Omental fat pad (tissue), 4 donors: ENCODE data around the gene RAP2B. TPM values are rescaled to one million over a fixed set of nuclear protein-coding genes. Genes with fewer than 3 reads are reported as not detected.
A peak's percentile ranks its signal among the peaks of the same experiment; 100 is the strongest.
"Not testable (repeated sequence)": the region's sequence is repeated elsewhere in the genome, so short reads cannot be mapped to it uniquely, and the experiment has no call there.

ENCODE experiments used
- ATAC-seq: fragments of 150-250 bp; one replicate; pipeline ENCODE4 v1.9.1; 2016; ENCODE audit warnings: mild to moderate bottlenecking, moderate library complexity; ENCODE audit not compliant: low FRiP score
- DNase-seq: peaks from one replicate; pipeline ENCODE4 v3.0.0-alpha.2; 2019; ENCODE audit warnings: low spot score
- CTCF ChIP-seq, 3 donors: fragments of 450-650 bp; IDR thresholded peaks; one replicate each; pipeline ENCODE4 v1.5.1; 2016 to 2017; ENCODE audit warnings: antibody characterized with exemption in 3 of 3, mild to moderate bottlenecking in 3 of 3, moderate library complexity in 2 of 3
- total RNA-seq, 4 donors: library from RNA; depleted of rRNA; stranded (reverse); fragments of >200 nt; gene quantifications; one replicate each; pipeline ENCODE4 v1.1.0, GENCODE V29; 2016

RAP2B gene
- 10 to 100 TPM; 14.7 to 28.1 (median 20.8) TPM for total RNA-seq

DNA sequence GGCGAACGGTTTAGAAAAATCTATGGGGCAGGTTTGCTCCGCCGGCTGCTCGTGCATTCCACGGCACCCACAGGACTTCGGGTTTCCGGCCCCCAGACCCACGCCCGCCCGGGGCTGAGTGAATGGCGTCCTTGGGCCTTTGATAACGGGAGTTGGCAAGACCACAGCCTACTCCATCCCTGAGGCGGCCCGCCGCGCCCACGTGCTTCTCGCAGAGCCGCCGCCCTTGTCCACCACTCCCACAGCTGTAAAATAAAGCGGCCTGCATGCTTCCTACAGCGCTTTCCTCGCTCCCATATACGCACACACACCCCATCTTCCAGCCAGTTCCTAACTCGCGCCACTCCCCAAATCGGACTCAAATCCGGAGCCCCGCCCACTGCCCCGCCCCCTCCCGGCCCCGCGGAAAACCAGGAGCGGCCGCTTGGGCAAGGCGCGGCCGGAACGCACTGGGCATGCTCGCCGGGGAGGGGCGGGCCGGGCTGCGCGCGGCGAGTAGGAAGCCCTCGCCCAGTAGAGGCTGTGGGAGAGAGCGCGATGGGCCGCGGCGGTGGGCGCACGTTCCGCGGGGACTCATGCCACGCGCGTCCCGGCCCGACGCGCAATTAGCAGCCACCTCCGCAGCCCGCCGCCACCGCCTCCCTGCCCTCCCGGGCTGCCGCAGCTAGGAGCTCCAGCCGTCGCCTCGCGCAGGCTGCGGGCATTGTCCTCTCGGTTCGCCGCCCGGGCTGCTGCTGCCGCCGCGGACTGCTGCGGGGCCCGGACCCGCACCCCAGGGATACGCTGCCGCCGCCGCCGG is at the start of gene RAP2B:
RAP2B (plus strand) TSS at position 513 of the 799 bp plus-strand sequence. CDS start 468 bp downstream, outside the sequence.
- TF ChIP-seq CTCF (IDR thresholded peaks at IDR 0.05) = no peak
- peak; percentile 97 for DNase-seq
- ATAC-seq = peak; percentile 86

DNA sequence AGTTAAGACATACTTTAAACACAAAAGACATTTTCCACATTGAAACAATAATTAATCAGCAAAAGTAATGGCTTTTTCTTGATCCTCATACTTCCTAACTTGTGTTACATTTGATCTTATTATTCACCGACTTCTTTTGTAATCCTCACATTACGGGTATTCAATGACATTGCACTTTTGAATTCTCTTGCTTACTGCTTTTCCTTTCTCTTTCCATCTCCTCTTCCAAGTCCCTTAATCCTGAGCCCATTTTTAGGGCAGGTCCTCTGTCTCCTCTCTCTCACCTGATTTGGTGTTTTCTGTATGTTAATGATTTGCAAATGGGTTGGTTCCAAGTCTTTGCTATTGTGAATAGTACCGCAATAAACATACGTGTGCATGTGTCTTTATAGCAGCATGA is 48.5 kb upstream of the RAP2B start:
- no peak for TF ChIP-seq CTCF (IDR thresholded peaks at IDR 0.05)
- ATAC-seq (no peak), DNase-seq (no peak)

DNA sequence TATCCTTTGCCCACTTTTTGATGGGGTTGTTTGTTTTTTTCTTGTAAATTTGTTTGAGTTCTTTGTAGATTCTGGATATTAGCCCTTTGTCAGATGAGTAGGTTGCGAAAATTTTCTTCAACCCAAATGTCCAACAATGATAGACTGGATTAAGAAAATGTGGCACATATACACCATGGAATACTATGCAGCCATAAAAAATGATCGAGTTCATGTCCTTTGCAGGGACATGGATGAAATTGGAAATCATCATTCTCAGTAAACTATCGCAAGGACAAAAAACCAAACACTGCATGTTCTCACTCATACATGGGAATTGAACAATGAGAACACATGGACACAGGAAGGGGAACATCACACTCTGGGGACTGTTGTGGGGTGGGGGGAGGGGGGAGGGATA is 47.8 kb upstream of the RAP2B start:
- DNase-seq, ATAC-seq: not testable (repeated sequence)

DNA sequence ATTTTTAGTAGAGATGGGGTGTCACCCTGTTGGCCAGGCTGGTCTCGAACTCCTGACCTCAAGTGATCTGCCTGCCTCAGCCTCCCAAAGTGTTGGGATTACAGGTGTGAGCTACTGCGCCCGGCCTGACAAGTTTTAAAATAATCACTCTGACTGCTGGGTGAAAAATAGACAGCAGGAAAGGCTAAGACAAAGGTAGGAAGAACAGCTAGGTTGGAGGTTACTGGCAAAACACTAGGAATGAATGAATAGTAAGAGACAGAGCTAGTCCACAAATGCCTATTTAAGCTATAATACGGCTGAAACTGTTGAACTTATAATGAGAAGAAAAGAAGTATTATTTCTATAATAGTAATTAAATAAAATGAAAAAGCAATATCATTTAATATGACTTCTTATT is 46.7 kb upstream of the RAP2B start:
- DNase-seq = no peak
- no peak for TF ChIP-seq CTCF (IDR thresholded peaks at IDR 0.05)
- no peak for ATAC-seq

GRCh38 chr3:153127788-153128187 is 34.2 kb upstream of the RAP2B start:
- no peak for ATAC-seq
- DNase-seq = no peak
- no peak for TF ChIP-seq CTCF (IDR thresholded peaks at IDR 0.05)

DNA sequence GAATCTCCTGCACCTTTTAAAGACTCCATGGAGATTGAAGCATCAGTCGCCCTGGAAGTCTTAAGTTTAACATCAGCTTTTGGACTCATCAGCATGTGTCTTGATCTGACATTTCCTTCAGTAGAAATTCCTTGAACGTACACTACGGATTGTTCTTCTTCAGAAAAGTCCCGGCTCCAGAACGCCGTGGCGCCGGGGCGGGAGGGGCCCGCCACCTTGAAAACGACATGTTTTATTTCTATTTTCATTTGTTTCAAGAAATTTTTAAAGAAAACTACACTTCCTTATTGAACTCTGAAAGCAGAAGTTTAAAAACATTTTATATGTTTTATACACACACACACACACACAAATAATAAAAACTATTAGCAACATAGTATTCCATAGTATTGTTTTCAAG is 32.6 kb upstream of the RAP2B start:
- ATAC-seq (no peak), DNase-seq (no peak)
- no peak for TF ChIP-seq CTCF (IDR thresholded peaks at IDR 0.05)

- TF ChIP-seq CTCF (IDR thresholded peaks at IDR 0.05) = no peak
- DNase-seq (no peak), ATAC-seq (no peak)
Measured at GRCh38 chr3:153129866-153130265, 32.2 kb upstream of the RAP2B start.
